GM18867 (cell line): ENCODE results near the gene COL25A1.
"Not testable (repeated sequence)": the region's sequence is repeated elsewhere in the genome, so short reads cannot be mapped to it uniquely, and the experiment has no call there.

Source experiments
- ATAC-seq: cut with Tn5 transposase; IDR thresholded peaks from one replicate; pipeline ENCODE4 v1.9.1; 2021; ENCODE audit warnings: mild to moderate bottlenecking, moderate library complexity; ENCODE audit not compliant: unreplicated experiment

The COL25A1 gene

GRCh38 chr4:109020861-109021260 lies 281.6 kb downstream of the COL25A1 start:
- no peak for ATAC-seq

DNA sequence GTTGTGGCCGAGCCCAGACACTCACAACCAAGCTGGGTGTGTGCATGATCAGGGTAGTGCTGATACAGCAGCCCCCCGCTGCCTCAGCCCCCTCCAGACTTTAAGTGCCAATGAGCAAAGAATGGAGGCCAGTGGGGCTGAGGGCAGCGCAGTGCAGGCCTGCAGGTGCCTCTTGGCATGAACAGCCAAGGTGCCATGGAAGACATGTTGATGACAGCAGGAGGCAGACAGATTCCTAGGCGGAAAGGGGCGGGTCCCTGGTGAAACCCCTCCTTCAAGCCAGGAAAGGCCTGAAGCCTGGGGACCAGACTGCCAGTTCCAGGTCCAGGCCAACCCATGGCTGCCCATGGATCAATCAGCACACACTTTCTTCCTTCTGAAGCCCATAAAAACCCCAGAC lies 286.3 kb downstream of the COL25A1 start:
- ATAC-seq, result no peak

DNA sequence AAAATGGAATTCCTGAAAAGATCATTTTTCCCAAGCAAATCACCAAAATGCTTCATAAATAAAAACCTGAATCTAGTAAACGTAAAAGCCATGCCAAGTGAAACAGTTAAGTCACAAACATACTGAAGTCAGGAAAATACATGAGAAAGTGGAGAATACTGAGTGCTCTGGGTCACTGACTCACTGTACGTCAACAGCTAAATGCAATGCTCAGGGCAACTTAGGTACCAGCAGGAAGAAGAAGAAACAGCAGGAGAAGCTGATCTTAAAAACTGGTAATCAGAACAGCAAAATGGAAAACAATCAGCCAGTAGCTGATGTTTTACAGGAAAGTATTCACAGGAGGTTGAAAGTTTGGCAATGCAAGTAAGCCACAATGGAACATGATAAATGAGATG lies 287.0 kb downstream of the COL25A1 start:
- no peak for ATAC-seq

GRCh38 chr4:109014593-109015412 lies 287.7 kb downstream of the COL25A1 start:
- no peak for ATAC-seq

GRCh38 chr4:109012286-109012880 lies 290.1 kb downstream of the COL25A1 start:
- no peak for ATAC-seq

DNA sequence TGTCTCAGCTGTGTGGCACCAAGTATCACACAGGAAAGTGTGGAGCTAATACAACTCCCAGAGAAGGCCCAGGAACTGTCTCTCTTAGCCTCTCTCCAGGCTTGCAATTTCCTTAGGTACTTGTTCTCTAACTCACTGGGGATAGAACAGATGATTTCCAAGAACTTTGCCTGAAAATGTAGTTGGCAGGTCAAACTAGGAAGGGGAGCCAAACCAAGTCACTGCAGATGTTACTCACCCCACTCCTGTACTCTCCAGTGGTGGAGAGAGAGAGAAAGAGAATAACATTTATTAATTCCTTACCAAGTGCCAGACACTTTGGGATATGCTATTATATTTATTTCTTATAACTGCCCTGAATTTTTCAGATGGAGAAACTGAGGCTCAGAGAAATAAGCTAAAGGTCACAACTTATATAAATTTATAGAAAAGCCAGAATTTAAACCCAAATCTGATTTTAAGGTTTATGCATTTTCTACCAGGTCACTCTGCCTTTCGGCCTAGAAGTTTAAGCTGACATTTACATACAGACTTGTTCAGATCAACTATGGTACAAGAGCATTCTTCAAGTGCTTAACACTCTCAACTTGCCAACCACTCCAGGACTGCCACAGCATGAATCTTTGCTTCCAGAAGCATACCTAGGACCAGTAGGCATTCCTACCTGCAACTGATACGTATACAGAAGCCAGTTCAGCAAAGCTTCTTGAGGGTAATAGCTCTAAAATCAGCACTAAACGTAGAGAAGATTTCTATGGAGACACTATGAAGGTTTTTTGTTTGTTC lies 291.0 kb downstream of the COL25A1 start:
- no peak for ATAC-seq

GRCh38 chr4:109010521-109010920 lies 291.9 kb downstream of the COL25A1 start:
- ATAC-seq, result no peak

GRCh38 chr4:109009909-109010308 lies 292.5 kb downstream of the COL25A1 start:
- no peak for ATAC-seq

DNA sequence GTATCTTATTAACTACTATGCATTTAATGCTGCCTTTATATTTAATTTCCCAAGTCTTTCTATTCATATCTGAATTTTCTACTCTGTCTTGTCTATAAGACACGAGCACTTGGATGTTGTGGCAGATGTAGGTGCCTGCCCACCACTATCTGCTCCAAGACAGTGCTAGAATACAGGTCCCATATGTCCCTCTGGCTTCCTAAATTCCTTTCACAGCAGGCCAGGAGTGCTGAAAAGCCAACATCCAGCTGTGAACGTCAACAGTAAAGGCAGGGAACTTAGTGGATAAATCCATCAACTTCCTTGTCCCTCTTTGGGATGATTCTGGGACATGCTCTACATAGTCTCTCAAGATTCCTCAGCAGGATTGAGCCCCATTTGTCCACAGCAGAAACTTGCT lies 294.5 kb downstream of the COL25A1 start:
- ATAC-seq, result no peak

GRCh38 chr4:109005523-109005922 lies 296.9 kb downstream of the COL25A1 start:
- ATAC-seq, result no peak

- ATAC-seq, result no peak
Measured at GRCh38 chr4:109004418-109004817, 298.0 kb downstream of the COL25A1 start.

- ATAC-seq, result no peak
Measured at GRCh38 chr4:109003964-109004363, 298.5 kb downstream of the COL25A1 start.

DNA sequence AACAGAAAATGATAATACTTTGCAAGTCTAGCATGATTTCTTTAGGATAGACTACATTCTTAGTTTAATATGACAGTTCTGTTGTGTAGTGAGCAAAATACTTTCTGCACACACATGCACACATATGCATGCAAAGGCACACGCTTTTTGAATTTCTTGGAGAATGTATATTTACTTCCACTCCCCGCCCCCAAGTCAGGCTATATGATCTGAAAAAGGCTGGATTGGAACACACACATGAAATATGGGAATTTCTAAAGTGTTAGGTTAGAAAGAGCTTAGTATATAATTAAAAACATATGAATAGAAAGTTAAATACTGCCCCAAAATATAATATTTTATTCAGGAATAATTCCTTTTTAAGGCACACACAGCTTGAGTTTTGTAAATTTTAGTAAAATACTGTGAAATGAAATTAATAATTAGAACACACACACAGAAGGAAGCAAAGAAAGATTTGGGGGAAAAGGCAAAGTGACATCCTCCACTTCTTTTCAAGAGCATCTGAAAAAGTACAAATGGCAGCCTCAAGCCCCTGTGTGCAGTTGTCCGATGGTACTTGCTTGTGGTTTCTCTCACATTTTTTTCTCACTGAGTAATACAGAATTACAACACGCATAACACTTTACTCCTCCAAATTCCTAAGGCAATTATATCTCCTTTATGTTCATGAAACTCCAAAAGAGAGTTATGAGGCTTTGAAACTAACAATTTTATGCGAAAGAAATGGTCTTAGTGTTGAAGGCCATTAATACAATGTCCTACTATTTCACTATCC lies 310.7 kb downstream of the COL25A1 start:
- ATAC-seq, result no peak

DNA sequence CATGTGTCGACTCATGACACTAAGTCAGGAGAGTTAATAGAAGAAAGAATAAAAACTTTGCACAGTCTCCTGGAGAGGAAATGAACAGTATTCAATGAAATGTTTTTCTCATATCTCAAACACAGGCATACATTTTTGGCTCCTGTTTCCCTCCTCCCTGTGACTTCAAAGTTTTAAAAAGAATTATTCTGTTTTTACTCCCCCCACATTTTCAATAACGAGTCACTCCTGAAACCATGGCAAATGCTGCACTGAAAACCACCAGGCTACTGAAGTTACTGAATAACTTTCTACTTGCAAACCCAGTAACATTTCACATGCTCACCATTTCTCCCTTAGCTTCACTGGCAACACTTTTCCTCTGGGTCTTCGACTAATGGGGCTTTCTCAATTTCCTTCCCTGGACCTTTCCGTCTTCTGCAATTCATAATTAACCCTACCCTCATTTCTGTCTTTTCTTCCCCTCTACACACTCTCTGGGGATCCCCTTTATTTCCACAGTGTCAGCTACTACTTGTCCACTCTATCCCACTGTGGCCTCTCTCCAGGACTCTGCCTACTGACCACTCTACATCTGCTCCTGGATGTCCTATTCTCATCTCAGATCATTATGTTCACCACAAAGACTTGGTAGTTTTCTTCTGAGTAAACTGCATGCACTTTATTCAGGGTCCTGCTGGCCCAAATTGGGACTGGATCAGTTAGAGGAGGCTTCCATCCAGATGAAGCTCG lies 313.8 kb downstream of the COL25A1 start:
- ATAC-seq, result no peak

DNA sequence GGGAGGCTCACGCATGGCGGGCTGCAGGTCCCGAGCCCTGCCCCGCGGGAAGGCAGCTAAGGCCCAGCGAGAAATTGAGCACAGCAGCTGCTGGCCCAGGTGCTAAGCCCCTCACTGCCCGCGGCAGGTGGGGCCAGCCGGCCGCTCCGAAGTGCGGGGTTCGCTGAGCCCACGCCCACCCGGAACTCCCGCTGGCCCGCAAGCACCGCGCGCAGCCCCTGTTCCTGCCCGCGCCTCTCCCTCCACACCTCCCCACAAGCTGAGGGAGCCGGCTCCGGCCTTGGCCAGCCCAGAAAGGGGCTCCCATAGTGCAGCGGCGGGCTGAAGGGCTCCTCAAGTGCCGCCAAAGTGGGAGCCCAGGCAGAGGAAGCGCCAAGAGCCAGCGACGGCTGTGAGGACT lies 318.0 kb downstream of the COL25A1 start:
- not testable (repeated sequence) for ATAC-seq

- no peak for ATAC-seq
Measured at GRCh38 chr4:108982402-108983185, 319.9 kb downstream of the COL25A1 start.

- no peak for ATAC-seq
Measured at GRCh38 chr4:108980455-108981239, 321.8 kb downstream of the COL25A1 start.

DNA sequence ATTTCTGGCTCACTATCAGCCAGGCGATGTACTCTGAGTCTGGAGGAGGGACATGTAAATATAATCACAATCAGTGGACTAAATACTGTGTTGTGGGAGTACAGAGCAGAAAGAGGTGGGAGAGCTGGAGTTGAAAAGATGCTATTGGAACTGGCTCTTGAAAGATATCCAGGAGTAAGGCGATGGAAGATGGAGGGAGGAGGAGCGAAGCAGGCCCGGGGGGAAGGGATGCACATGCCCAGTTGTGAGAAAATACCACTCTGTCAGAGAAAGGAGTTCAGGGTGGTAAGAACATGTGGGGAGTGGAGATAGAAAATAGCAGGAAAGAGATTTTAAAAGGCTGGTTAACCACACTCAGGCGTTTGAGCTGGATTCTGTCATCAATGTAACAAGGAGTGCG lies 322.7 kb downstream of the COL25A1 start:
- ATAC-seq, result no peak

GRCh38 chr4:108978066-108978465 lies 324.4 kb downstream of the COL25A1 start:
- no peak for ATAC-seq
